Skeletal muscle tissue (tissue), 4 donors: ENCODE data around the gene SRGAP3. TPM values are rescaled to one million over a fixed set of nuclear protein-coding genes. Genes with fewer than 3 reads are reported as not detected.

ENCODE experiments used
- H3K27ac ChIP-seq: one replicate; pipeline ENCODE4 v1.7.0; 2013; ENCODE audit warnings: mild to moderate bottlenecking, low read depth, low read length, inconsistent platforms
- H3K27me3 ChIP-seq, 3 donors: one replicate each; pipeline ENCODE4 v1.7.0; 2013; ENCODE audit warnings: low read length in 3 of 3; ENCODE audit not compliant: control insufficient read depth in 3 of 3, insufficient read depth in 3 of 3
- H3K36me3 ChIP-seq, 3 donors: one replicate each; pipeline ENCODE4 v1.7.0; 2013; ENCODE audit warnings: low read length in 3 of 3; ENCODE audit not compliant: control insufficient read depth in 3 of 3, insufficient read depth in 3 of 3
- H3K4me1 ChIP-seq, 3 donors: one replicate each; pipeline ENCODE4 v1.7.0; 2013; ENCODE audit warnings: low read length in 3 of 3, mild to moderate bottlenecking in 3 of 3; ENCODE audit not compliant: control insufficient read depth in 3 of 3, insufficient read depth in 3 of 3
- H3K4me3 ChIP-seq, 3 donors: one replicate each; pipeline ENCODE4 v1.7.0; 2013; ENCODE audit warnings: low read length in 3 of 3
- H3K9ac ChIP-seq, 3 donors: one replicate each; pipeline ENCODE4 v1.7.0; 2013; ENCODE audit warnings: low read length in 3 of 3, mild to moderate bottlenecking in 3 of 3, moderate library complexity in 2 of 3, low read depth in 1 of 3
- H3K9me3 ChIP-seq, 3 donors: one replicate each; pipeline ENCODE4 v1.7.0; 2013; ENCODE audit warnings: low read length in 3 of 3; ENCODE audit not compliant: control insufficient read depth in 3 of 3
- total RNA-seq: library from RNA; depleted of rRNA; stranded (reverse); fragments of >200 nt; gene quantifications from one replicate; pipeline ENCODE4 v1.2.3, GENCODE V29; 2014
- donor health status: Osteomylitis.

The SRGAP3 gene
- total RNA-seq, 1 donor from 2014 or later = 15.7 TPM

DNA sequence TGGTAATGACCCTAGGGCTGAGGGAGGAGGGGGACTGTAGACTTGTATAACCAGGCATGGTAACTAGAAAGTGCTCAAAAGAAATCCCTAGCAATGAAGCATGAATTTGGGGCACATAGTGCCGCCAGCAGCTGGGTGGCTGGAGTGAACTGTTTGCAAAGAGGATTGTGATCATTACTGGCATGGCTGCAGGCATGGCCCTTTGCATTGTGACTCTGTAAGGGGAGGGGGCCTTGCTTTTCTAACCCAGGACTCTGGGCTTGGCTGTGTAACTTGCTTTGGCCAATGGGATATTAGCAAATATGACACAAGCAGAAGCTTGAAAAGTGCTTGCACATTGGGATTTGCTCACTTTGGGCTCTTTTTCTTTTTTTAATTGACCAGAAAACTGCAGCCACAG is 173.7 kb downstream of the SRGAP3 start:
- Histone ChIP-seq H3K4me3 (no peak overlapping the region), H3K4me1 (peaks cover 0 to 4% (median 3%) of the 10 kb centered on the region in 3 donors), H3K27ac (no peak overlapping the region), H3K36me3 (no peaks in the 10 kb centered on the region), H3K27me3 (no peaks in the 10 kb centered on the region), H3K9me3 (no peaks in the 10 kb centered on the region), H3K9ac (no peak overlapping the region)

DNA sequence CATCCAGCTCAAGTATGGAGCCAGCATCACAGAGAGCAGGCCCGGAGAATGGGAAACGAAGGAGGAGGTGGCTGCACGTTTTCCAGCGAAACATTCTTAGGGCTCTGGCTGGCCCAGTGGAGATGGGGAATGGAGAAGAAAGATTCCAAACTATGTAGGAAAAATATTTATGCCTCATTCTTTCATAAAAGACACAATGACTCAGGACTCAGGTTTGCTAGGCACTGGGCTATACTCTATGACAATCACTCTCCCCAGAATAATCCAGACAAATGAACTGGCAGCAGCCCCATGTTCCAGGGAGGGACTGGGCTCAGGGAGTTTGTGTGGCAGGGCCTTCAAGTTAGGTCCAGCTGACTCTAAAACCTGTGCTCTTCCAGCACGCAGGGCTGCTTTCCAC is 175.4 kb downstream of the SRGAP3 start:
- H3K9me3 ChIP-seq = no peaks in the 10 kb centered on the region
- no peak overlapping the region for H3K4me3 ChIP-seq
- H3K27ac ChIP-seq = no peak overlapping the region
- no peaks in the 10 kb centered on the region for H3K27me3 ChIP-seq
- no peak overlapping the region for H3K9ac ChIP-seq
- H3K4me1 ChIP-seq = peaks cover 0 to 4% (median 3%) of the 10 kb centered on the region in 3 donors
- H3K36me3 ChIP-seq = no peaks in the 10 kb centered on the region

DNA sequence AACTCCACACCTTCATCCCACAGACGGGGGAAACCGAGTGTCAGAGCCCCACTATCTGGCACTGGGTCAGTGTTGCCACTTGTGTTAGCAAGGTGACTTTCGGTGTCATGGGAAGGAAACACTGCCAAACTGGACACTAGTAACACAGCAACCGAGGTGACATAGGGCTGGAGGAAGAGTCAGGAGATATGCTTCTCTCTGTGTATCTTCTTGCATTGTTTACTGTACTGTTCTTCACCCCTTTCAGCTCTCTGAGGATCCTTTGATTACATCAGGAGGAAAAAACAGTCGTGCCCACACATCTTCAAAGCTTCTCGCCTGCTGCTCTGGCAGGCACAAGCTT is 176.8 kb downstream of the SRGAP3 start:
- no peaks in the 10 kb centered on the region for H3K9me3 ChIP-seq
- H3K4me1 ChIP-seq = peaks cover 3 to 4% (median 4%) of the 10 kb centered on the region in 3 donors
- H3K27ac ChIP-seq = no peak overlapping the region

DNA sequence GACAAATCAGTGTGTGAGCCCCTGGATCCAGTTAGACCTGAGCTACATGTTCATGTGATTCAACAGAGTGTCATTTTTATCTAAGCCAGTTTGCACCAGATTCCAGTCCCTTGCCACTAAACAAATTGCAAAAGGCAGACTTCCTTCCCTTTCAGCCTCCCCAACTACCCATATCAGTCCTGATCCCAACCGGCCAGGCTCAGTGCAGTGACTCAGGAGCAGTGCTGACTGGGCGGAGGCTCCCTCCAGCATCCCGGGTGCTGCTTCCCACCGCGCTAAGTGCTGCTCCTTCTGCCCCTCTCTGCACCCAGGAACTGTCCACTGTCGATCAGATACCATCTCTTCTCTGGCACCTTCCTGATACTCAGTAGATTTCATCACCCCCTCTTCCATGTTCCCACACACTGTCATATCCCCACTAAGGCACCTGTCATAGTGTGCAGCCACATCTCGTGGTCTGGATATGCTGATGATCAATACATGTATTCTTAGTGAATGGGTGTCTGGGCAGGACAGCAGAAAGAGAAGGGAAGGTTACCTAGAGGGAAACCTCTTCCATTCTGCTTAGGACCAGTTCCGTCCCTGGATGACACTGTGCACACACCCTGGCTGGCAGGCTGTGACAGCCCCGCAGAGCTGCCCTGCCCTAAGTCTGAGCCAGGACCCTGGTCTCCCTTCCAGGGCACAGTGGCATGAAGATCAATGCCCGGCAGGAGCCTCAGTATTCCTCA is 177.3 kb downstream of the SRGAP3 start:
- Histone ChIP-seq H3K36me3 (no peaks in the 10 kb centered on the region), H3K27ac (no peak overlapping the region), H3K9me3 (no peaks in the 10 kb centered on the region), H3K9ac (peak overlapping the region in 1 of 3 donors; percentile 50), H3K4me1 (peaks cover 3 to 4% (median 4%) of the 10 kb centered on the region in 3 donors), H3K27me3 (no peaks in the 10 kb centered on the region), H3K4me3 (no peak overlapping the region)

More for the DNA sequence above, 176.8 kb downstream of the SRGAP3 start:
- Histone ChIP-seq H3K4me3 (no peak overlapping the region), H3K9ac (peak overlapping the region in 2 of 3 donors; percentile 1 to 14), H3K27me3 (no peaks in the 10 kb centered on the region), H3K36me3 (no peaks in the 10 kb centered on the region)

DNA sequence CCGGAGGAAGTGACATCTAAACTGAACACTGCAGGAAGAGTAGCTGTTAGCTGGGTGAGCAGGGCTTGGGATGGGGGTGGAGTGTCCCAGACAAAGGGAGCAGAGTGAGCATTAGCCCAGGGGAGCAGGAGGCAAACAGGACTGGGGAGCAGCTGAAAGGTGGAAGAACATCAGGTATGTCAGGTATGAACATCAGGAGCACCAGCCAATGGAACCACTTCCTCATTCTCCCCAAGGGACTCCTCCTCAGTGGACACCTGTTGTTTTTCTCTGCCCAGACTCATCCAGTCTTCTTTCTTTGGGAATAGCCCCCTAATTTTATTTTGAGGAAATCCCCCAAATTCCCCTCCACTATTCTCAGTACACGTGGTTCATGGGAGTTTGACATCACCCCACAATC is 178.5 kb downstream of the SRGAP3 start:
- Histone ChIP-seq H3K27ac (no peak overlapping the region), H3K36me3 (no peaks in the 10 kb centered on the region), H3K9me3 (no peaks in the 10 kb centered on the region), H3K27me3 (no peaks in the 10 kb centered on the region), H3K4me3 (no peak overlapping the region), H3K9ac (no peak overlapping the region), H3K4me1 (peaks cover 3 to 4% (median 4%) of the 10 kb centered on the region in 3 donors)

DNA sequence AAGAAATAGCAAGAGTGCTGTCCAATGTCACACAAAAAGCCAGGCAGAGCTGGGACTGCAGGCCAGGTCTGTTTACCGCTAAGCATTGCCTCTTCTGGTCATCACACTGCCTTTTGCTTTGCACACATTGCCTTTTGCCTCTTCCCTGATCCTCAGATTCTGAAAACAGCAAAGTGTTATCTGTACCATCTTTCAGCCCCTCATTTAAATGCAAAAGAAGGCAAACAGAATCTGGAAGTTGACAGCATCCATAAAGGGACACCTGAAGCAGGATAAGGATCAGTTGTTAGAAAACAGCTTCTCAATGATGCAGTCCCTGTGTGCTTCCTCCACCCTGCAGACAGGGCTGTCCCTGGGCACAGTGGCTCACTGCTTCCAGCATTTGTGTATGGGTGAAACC is 179.5 kb downstream of the SRGAP3 start:
- Histone ChIP-seq H3K36me3 (no peaks in the 10 kb centered on the region), H3K9me3 (no peaks in the 10 kb centered on the region), H3K27me3 (no peaks in the 10 kb centered on the region), H3K27ac (no peak overlapping the region), H3K9ac (no peak overlapping the region), H3K4me1 (peaks cover 3 to 4% (median 4%) of the 10 kb centered on the region in 3 donors), H3K4me3 (no peak overlapping the region)

DNA sequence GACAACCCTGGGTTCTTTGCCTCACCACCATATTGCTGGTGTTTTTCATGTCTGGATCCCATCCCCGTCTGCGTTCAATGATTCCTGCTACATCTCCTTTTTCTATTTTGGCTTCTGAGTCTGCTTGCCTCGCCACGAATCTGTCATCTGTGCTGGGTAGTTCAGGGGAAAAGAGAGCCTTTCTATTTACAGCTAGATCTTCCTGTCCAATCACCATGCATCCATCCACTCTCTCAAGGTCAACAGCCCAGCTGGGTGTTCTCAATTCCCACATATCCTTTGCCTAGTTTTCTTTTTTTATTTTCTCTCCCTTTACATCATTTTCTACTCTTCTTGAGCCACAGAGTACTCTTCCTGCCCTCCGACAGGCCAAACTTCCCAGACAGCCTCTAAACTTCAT is 181.4 kb downstream of the SRGAP3 start:
- Histone ChIP-seq H3K9me3 (no peaks in the 10 kb centered on the region), H3K36me3 (peaks cover 0 to 2% (median 0%) of the 10 kb centered on the region in 3 donors), H3K27me3 (no peaks in the 10 kb centered on the region), H3K4me1 (peaks cover 3 to 4% (median 4%) of the 10 kb centered on the region in 3 donors), H3K9ac (no peak overlapping the region), H3K4me3 (no peak overlapping the region), H3K27ac (no peak overlapping the region)

DNA sequence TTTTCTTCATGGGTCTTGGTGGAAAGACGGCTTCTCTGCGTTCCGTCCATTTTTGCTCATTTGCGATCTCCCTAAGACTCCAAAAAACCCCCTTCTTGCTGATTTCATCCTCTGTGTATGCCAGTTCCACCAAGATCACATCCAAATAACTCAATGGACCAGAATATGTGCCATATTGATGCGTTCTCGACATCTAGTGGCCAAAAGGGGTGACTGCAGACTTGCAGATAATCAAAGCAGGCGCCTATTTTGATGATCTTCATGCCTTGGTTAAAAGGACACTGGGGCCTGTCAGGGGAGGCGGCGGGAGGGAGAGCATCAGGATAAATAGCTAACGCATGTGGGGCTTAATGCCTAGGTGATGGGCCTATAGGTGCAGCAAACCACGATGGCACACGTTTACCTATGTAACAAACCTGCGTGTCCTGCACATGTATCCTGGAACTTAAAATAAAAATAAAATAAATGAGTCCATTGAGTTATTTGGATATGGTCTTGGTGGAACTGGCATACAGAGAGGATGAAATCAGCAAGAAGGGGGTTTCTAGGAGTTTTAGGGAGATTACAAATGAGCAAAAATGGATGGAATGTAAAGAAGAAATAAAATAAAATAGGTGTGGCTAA is 182.0 kb downstream of the SRGAP3 start:
- no peaks in the 10 kb centered on the region for H3K9me3 ChIP-seq
- peaks cover 1 to 4% (median 2%) of the 10 kb centered on the region in 3 donors for H3K4me1 ChIP-seq
- no peak overlapping the region for H3K4me3 ChIP-seq
- no peaks in the 10 kb centered on the region for H3K27me3 ChIP-seq
- H3K36me3 ChIP-seq = peaks cover 0 to 2% (median 0%) of the 10 kb centered on the region in 3 donors
- H3K27ac ChIP-seq = no peak overlapping the region
- H3K9ac ChIP-seq = no peak overlapping the region

DNA sequence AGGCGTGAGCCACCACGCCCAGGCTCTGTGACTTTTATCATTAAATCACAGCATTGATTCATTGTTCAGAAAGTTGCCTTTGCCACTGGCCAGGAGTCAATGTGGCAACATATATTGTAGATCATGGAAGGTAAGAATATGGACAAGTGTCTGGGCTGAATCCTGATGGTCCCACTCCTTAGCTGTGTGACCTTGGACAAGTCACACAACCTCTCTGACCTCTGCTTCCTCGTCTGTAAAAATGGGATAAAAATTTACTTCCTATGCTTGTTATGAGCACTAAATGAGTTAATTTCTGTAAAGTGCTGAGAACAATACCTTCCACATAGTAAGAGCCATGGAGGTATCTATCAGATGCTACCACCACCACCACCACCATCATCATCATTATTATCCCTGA is 182.7 kb downstream of the SRGAP3 start:
- no peak overlapping the region for H3K27ac ChIP-seq

DNA sequence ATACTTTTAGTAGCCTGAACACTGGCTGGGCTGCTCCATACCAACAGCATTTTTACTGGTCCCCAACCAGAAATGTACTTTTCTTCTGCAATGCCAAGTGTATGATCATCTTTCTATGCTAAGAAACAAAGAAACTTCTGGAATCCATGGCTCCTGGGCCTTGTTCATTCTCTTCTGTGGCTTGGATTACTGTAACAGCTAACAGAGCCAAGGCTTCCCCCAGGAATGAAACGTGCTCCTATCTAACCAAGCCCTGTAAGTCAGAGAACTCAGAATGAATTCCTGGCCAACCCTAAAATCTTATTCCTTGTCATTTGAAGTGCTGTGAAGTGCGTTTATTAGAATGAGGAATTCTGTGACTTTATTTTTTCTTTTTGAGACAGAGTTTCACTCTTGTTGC is 183.3 kb downstream of the SRGAP3 start:
- Histone ChIP-seq H3K9me3 (no peaks in the 10 kb centered on the region), H3K27ac (no peak overlapping the region), H3K4me3 (no peak overlapping the region), H3K9ac (no peak overlapping the region), H3K36me3 (peaks cover 0 to 2% (median 0%) of the 10 kb centered on the region in 3 donors), H3K27me3 (no peaks in the 10 kb centered on the region), H3K4me1 (peaks cover 0 to 4% (median 0%) of the 10 kb centered on the region in 3 donors)

More for the DNA sequence above, 182.7 kb downstream of the SRGAP3 start:
- H3K9ac ChIP-seq = no peak overlapping the region
- peaks cover 0 to 2% (median 0%) of the 10 kb centered on the region in 3 donors for H3K36me3 ChIP-seq
- H3K9me3 ChIP-seq = no peaks in the 10 kb centered on the region
- no peaks in the 10 kb centered on the region for H3K27me3 ChIP-seq
- H3K4me1 ChIP-seq = peaks cover 0 to 4% (median 0%) of the 10 kb centered on the region in 3 donors
- H3K4me3 ChIP-seq = no peak overlapping the region
